Measurements from ENCODE around the gene GET4.
A peak's percentile ranks its signal among the peaks of the same experiment; 100 is the strongest.
"Not testable (repeated sequence)": the region's sequence is repeated elsewhere in the genome, so short reads cannot be mapped to it uniquely, and the experiment has no call there.

Gene GET4

GRCh38 chr7:869348-869747 is 7.0 kb upstream of the GET4 start:
- no peak for TF ChIP-seq TARDBP (IDR thresholded peaks at IDR 0.05)
- no peak for TF ChIP-seq ELF4 (IDR thresholded peaks at IDR 0.05)
- TF ChIP-seq LEF1 (IDR thresholded peaks at IDR 0.05; ENCODE audit: borderline replicate concordance): no peak
- no peak for DNase-seq (ENCODE audit: extremely low spot score)
- POLR2A ChIA-PET: no interaction called here
- CTCF ChIA-PET: no interaction called here

- POLR2A ChIA-PET: interaction anchor here (2.0 kb wide), 1 partner anchor 55 kb away, joined by 6 read pairs; no protein-coding TSS in a partner anchor
- no peak for DNase-seq (ENCODE audit: extremely low spot score)
- CTCF ChIA-PET: interaction anchor here (0.9 to 1.1 kb wide), 2 partner anchors 14 to 50 kb away, joined by 3 read pairs; no protein-coding TSS in a partner anchor
Observed at GRCh38 chr7:871900-872537, 4.3 kb upstream of the GET4 start.

DNA sequence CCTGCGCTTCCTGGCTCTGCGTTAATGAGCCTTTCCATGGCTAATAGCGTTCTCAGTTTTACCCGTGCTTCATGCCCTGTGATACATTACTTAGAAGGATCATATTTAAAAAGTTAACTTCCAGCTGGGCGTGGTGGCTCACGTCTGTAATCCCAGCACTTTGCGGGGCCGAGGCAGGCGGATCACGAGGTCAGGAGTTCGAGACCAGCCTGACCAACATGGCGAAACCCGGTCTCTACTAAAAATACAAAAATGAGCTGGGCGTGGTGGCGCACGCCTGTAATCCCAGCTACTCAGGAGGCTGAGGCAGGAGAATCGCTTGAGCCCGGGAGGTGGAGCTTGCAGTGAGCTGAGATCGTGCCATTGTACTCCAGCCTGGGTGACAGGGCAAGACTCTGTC is 3.7 kb upstream of the GET4 start:
- POLR2A ChIA-PET: interaction anchor here (2.0 kb wide), 1 partner anchor 56 kb away, joined by 6 read pairs; no protein-coding TSS in a partner anchor
- DNase-seq (ENCODE audit: extremely low spot score): not testable (repeated sequence)
- CTCF ChIA-PET: interaction anchor here (1.1 to 1.4 kb wide), 4 partner anchors 16 to 86 kb away, joined by 3 to 11 read pairs (median 6); partner anchors contain the start of gene SUN1

More at GRCh38 chr7:871900-872537, 4.3 kb upstream of the GET4 start:
- TF ChIP-seq NFRKB (IDR thresholded peaks at IDR 0.05): no peak
- no peak for TF ChIP-seq FOXM1 (IDR thresholded peaks at IDR 0.05; ENCODE audit: borderline replicate concordance)
- no peak for TF ChIP-seq TARDBP (IDR thresholded peaks at IDR 0.05)
- TF ChIP-seq ELF4 (IDR thresholded peaks at IDR 0.05): no peak
- TF ChIP-seq CTBP1 (IDR thresholded peaks at IDR 0.05; ENCODE audit: borderline replicate concordance): no peak

- ChIA-PET POLR2A (interaction anchor here (2.0 kb wide), 1 partner anchor 57 kb away, joined by 6 read pairs; no protein-coding TSS in a partner anchor), CTCF (interaction anchor here (1.1 to 1.4 kb wide), 4 partner anchors 17 to 87 kb away, joined by 3 to 11 read pairs (median 6); partner anchors contain the start of gene SUN1)
- DNase-seq (ENCODE audit: extremely low spot score): peak; percentile 87
- no peak for TF ChIP-seq ZNF384 (IDR thresholded peaks at IDR 0.05)
- peak; percentile 75; the same call in 1 of the 2 replicates for TF ChIP-seq HDGF (IDR thresholded peaks at IDR 0.05; ENCODE audit: borderline replicate concordance)
- no peak for TF ChIP-seq SP1 (IDR thresholded peaks at IDR 0.05)
- TF ChIP-seq NFRKB (IDR thresholded peaks at IDR 0.05): no peak
- TF ChIP-seq SUZ12 (IDR thresholded peaks at IDR 0.05): no peak
- peak; percentile 63; the same call in 1 of the 2 replicates for TF ChIP-seq FOXK2 (IDR thresholded peaks at IDR 0.05)
- TF ChIP-seq BHLHE40 (IDR thresholded peaks at IDR 0.05; ENCODE audit: borderline replicate concordance): no peak
- peak; percentile 91 for TF ChIP-seq L3MBTL2 (conservative IDR thresholded peaks at IDR 0.05)
- TF ChIP-seq FOXA1 (IDR thresholded peaks at IDR 0.05): no peak
- no peak for TF ChIP-seq CTBP1 (IDR thresholded peaks at IDR 0.05; ENCODE audit: borderline replicate concordance)
- TF ChIP-seq FOXM1 (IDR thresholded peaks at IDR 0.05; ENCODE audit: borderline replicate concordance): no peak
- TF ChIP-seq, protein P1, sequence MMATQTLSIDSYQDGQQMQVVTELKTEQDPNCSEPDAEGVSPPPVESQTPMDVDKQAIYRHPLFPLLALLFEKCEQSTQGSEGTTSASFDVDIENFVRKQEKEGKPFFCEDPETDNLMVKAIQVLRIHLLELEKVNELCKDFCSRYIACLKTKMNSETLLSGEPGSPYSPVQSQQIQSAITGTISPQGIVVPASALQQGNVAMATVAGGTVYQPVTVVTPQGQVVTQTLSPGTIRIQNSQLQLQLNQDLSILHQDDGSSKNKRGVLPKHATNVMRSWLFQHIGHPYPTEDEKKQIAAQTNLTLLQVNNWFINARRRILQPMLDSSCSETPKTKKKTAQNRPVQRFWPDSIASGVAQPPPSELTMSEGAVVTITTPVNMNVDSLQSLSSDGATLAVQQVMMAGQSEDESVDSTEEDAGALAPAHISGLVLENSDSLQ (IDR thresholded peaks at IDR 0.05): no peak
- TF ChIP-seq ARNT (IDR thresholded peaks at IDR 0.05): no peak; the same call in 1 of the 2 replicates
- no peak for TF ChIP-seq LEF1 (IDR thresholded peaks at IDR 0.05; ENCODE audit: borderline replicate concordance)
- TF ChIP-seq TARDBP (IDR thresholded peaks at IDR 0.05): no peak
- no peak for TF ChIP-seq ELF4 (IDR thresholded peaks at IDR 0.05)
Observed at GRCh38 chr7:873367-874002, 2.9 kb upstream of the GET4 start.

DNA sequence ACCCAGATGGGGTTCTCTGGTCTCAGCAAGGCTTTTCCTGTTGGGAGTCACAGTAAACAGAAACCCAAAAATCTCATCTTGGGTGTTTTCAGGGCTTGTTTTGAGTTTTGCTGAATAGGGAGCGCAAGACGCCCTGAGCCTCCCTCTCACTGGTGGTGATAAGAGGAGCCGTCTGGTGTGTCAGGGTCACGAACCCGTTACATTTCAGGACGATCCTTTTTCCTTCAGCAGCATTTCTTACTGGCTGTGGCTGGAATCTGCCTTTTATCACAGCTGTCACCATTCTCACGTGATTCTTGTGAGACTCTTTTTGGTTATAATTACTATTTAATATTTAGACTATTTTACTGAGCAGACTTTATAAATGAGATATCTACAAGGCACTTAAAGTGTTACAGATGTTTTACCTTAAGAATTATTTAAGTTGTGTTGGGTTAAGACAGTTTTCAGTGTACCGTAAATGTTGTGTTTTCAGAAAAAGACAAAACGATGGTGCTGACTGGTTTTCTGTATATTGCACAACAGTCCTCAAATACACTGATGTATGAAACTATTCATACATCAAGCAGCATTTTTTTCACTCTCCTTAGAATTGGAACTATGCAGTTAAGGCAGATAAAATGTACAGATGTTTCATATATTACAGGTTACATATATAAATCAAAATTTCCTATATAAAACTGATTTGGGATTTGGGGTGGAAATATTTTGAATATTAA is 2.2 kb upstream of the GET4 start:
- no peak for TF ChIP-seq ELF4 (IDR thresholded peaks at IDR 0.05)
- TF ChIP-seq LEF1 (IDR thresholded peaks at IDR 0.05; ENCODE audit: borderline replicate concordance): no peak
- TF ChIP-seq SUZ12 (IDR thresholded peaks at IDR 0.05): no peak
- TF ChIP-seq BHLHE40 (IDR thresholded peaks at IDR 0.05; ENCODE audit: borderline replicate concordance): no peak
- no peak for TF ChIP-seq NFRKB (IDR thresholded peaks at IDR 0.05)
- TF ChIP-seq ZNF384 (IDR thresholded peaks at IDR 0.05): no peak
- no peak for TF ChIP-seq HDGF (IDR thresholded peaks at IDR 0.05; ENCODE audit: borderline replicate concordance)
- no peak for DNase-seq (ENCODE audit: extremely low spot score)
- ChIA-PET POLR2A (interaction anchor here (2.0 kb wide), 1 partner anchor 57 kb away, joined by 6 read pairs; no protein-coding TSS in a partner anchor), CTCF (interaction anchor here (1.4 kb wide), 2 partner anchors 42 to 87 kb away, joined by 8 to 11 read pairs; partner anchors contain the start of gene SUN1)

GRCh38 chr7:875051-875450 is 1.3 kb upstream of the GET4 start:
- no peak for DNase-seq (ENCODE audit: extremely low spot score)
- POLR2A ChIA-PET: no interaction called here
- CTCF ChIA-PET: interaction anchor here (0.7 to 1.0 kb wide), 2 partner anchors 39 to 62 kb away, joined by 3 read pairs; no protein-coding TSS in a partner anchor
- TF ChIP-seq NFRKB (IDR thresholded peaks at IDR 0.05): no peak
- TF ChIP-seq BHLHE40 (IDR thresholded peaks at IDR 0.05; ENCODE audit: borderline replicate concordance): no peak
- TF ChIP-seq HDGF (IDR thresholded peaks at IDR 0.05; ENCODE audit: borderline replicate concordance): no peak
- TF ChIP-seq LEF1 (IDR thresholded peaks at IDR 0.05; ENCODE audit: borderline replicate concordance): no peak
- no peak for TF ChIP-seq L3MBTL2 (conservative IDR thresholded peaks at IDR 0.05)
- TF ChIP-seq ELF4 (IDR thresholded peaks at IDR 0.05): no peak
- TF ChIP-seq, protein P1 (IDR thresholded peaks at IDR 0.05): no peak
- no peak for TF ChIP-seq FOXM1 (IDR thresholded peaks at IDR 0.05; ENCODE audit: borderline replicate concordance)
- no peak for TF ChIP-seq CTBP1 (IDR thresholded peaks at IDR 0.05; ENCODE audit: borderline replicate concordance)
- no peak for TF ChIP-seq SUZ12 (IDR thresholded peaks at IDR 0.05)
- no peak for TF ChIP-seq ZNF384 (IDR thresholded peaks at IDR 0.05)

Data from HEK293T (cell line).